CD14-positive monocyte (primary cell): ENCODE data around the gene CHRM2. TPM values are rescaled to one million over a fixed set of nuclear protein-coding genes. Genes with fewer than 3 reads are reported as not detected.

Experiments
- DNase-seq, 3 donors: peaks; one replicate each; pipeline ENCODE4 v3.0.0-alpha.2; 2011 to 2022
- H2AFZ ChIP-seq: 2 replicates; pipeline ENCODE4 v1.6.0; 2012; ENCODE audit warnings: mild to moderate bottlenecking, low read depth, low read length, inconsistent platforms; ENCODE audit not compliant: insufficient read depth, poor library complexity, severe bottlenecking
- H3K27ac ChIP-seq, 2 donors: 1 replicate in 1 of 2; 2 replicates in 1 of 2; pipeline ENCODE4 v1.5.1; 2012 to 2013; ENCODE audit warnings: low read length in 2 of 2, control low read depth in 1 of 2, inconsistent platforms in 1 of 2, low read depth in 1 of 2, mild to moderate bottlenecking in 1 of 2
- H3K27me3 ChIP-seq, 2 donors: one replicate each; pipeline versions ENCODE4 v1.6.0 to v1.6.1; 2011 to 2013; ENCODE audit warnings: low read length in 2 of 2; ENCODE audit not compliant: control insufficient read depth in 2 of 2, insufficient read depth in 2 of 2
- H3K36me3 ChIP-seq, 2 donors: replicated peaks in 1 of 2; 1 replicate in 1 of 2; 2 replicates in 1 of 2; pipeline versions ENCODE4 v1.5.1 to v1.6.1; 2012 to 2013; ENCODE audit warnings: low read length in 2 of 2, control low read depth in 1 of 2, inconsistent platforms in 1 of 2, mild to moderate bottlenecking in 1 of 2; ENCODE audit not compliant: insufficient read depth in 2 of 2, control insufficient read depth in 1 of 2
- H3K4me1 ChIP-seq, 2 donors: 1 replicate in 1 of 2; 2 replicates in 1 of 2; pipeline versions ENCODE4 v1.5.1 to v1.6.1; 2012 to 2013; ENCODE audit warnings: low read length in 2 of 2, control low read depth in 1 of 2, inconsistent platforms in 1 of 2, mild to moderate bottlenecking in 1 of 2, moderate library complexity in 1 of 2; ENCODE audit not compliant: insufficient read depth in 2 of 2, control insufficient read depth in 1 of 2
- H3K4me2 ChIP-seq: replicated peaks from 2 replicates; pipeline ENCODE3; 2012; ENCODE audit warnings: low read length, moderate library complexity, mild to moderate bottlenecking; ENCODE audit not compliant: poor library complexity, severe bottlenecking; ENCODE audit errors: extremely low read depth
- H3K4me3 ChIP-seq, 3 experiments: fragments of 200-600 bp in 1 of 3; sonication (generic) in 1 of 3; replicated peaks in 1 of 3; 1 replicate in 2 of 3; 2 replicates in 1 of 3; pipeline ENCODE4 v1.5.1; 2011 to 2013; ENCODE audit warnings: low read length in 3 of 3, mild to moderate bottlenecking in 3 of 3, control low read depth in 2 of 3, low read depth in 2 of 3, inconsistent platforms in 1 of 3, moderate library complexity in 1 of 3
- H3K79me2 ChIP-seq: 2 replicates; pipeline ENCODE4 v1.6.0; 2012; ENCODE audit warnings: mild to moderate bottlenecking, control low read depth, inconsistent platforms, low read length, moderate library complexity; ENCODE audit not compliant: insufficient read depth
- H3K9ac ChIP-seq: 2 replicates; pipeline ENCODE4 v1.6.0; 2017; ENCODE audit warnings: low read length, mild to moderate bottlenecking; ENCODE audit not compliant: insufficient read depth, poor library complexity, severe bottlenecking
- H3K9me3 ChIP-seq, 2 donors: replicated peaks in 1 of 2; 1 replicate in 1 of 2; 2 replicates in 1 of 2; pipeline versions ENCODE4 v1.5.1 to v1.6.1; 2012 to 2013; ENCODE audit warnings: low read length in 2 of 2, control low read depth in 1 of 2; ENCODE audit not compliant: control insufficient read depth in 1 of 2, insufficient read depth in 1 of 2
- H4K20me1 ChIP-seq: 2 replicates; pipeline ENCODE4 v1.6.0; 2012; ENCODE audit warnings: mild to moderate bottlenecking, low read length, control low read depth, moderate library complexity; ENCODE audit not compliant: insufficient read depth
- H3K27ac Mint-ChIP-seq, 7 donors: one replicate each; pipeline ENCODE4 v1.8.0; 2020; ENCODE audit warnings: mild to moderate bottlenecking in 7 of 7, mixed read lengths in 7 of 7, moderate library complexity in 6 of 7, inconsistent platforms in 2 of 7
- H3K27me3 Mint-ChIP-seq, 3 donors: one replicate each; pipeline ENCODE4 v1.8.0; 2021 to 2022; ENCODE audit warnings: low read depth in 3 of 3, mild to moderate bottlenecking in 3 of 3, mixed read lengths in 3 of 3, moderate library complexity in 3 of 3, inconsistent platforms in 1 of 3
- H3K36me3 Mint-ChIP-seq, 2 donors: one replicate each; pipeline ENCODE4 v1.8.0; 2020; ENCODE audit warnings: mixed read lengths in 2 of 2, inconsistent platforms in 1 of 2, mild to moderate bottlenecking in 1 of 2
- H3K4me1 Mint-ChIP-seq: one replicate; pipeline ENCODE4 v1.8.0; 2020; ENCODE audit warnings: mild to moderate bottlenecking, mixed read lengths
- H3K4me3 Mint-ChIP-seq, 2 donors: one replicate each; pipeline ENCODE4 v1.8.0; 2020; ENCODE audit warnings: mild to moderate bottlenecking in 2 of 2, mixed read lengths in 2 of 2, moderate library complexity in 1 of 2
- H3K9me3 Mint-ChIP-seq, 7 donors: one replicate each; pipeline ENCODE4 v1.8.0; 2020 to 2022; ENCODE audit warnings: mixed read lengths in 7 of 7, mild to moderate bottlenecking in 6 of 7, moderate library complexity in 6 of 7, inconsistent platforms in 2 of 7
- WGBS: methylation state at CpG from one replicate; pipeline ENCODE4 v1.1.5; 2013; ENCODE audit warnings: missing lambda C conversion rate; ENCODE audit not compliant: insufficient coverage; 5-methylcytosine and 5-hydroxymethylcytosine counted together
- intact Hi-C, 2 donors: fragments of 100-400 bp; cut with micrococcal nuclease; formaldehyde crosslinking; loops; one replicate each; pipeline versions ENCODE4 v1.15.0 to v1.15.1; 2023
- polyA plus RNA-seq, 3 donors: library from polyadenylated mRNA; depleted of rRNA in 1 of 3; unstranded in 2 of 3; stranded (reverse) in 1 of 3; fragments of 300-500 nt in 2 of 3; fragments of >200 nt in 1 of 3; fragmentation: Illumina TruSeq in 2 of 3; gene quantifications; 1 replicate in 2 of 3; 2 replicates in 1 of 3; pipeline ENCODE4 v1.2.3, GENCODE V29; 2012 to 2021
- TF ChIP-seq, protein P1 (sequence below): fragments of 200-600 bp; IDR thresholded peaks from one replicate; pipeline ENCODE4 v1.8.0; 2022; ENCODE audit warnings: antibody characterized with exemption, mild to moderate bottlenecking

Gene CHRM2
- polyA plus RNA-seq, 3 donors = not detected

- H3K27ac Mint-ChIP-seq = no peak overlapping the region
Observed at GRCh38 chr7:136925044-136925443, 56.6 kb downstream of the CHRM2 start.

GRCh38 chr7:136925556-136925955, 57.1 kb downstream of the CHRM2 start:
- Histone ChIP-seq H3K9me3 (no peaks in the 10 kb centered on the region), H2AFZ (no peak overlapping the region), H3K4me1 (no peaks in the 10 kb centered on the region), H3K79me2 (no peaks in the 10 kb centered on the region), H3K27ac (no peak overlapping the region), H3K36me3 (no peaks in the 10 kb centered on the region), H3K4me2 (no peak overlapping the region), H4K20me1 (no peaks in the 10 kb centered on the region), H3K4me3 (no peak overlapping the region), H3K27me3 (no peaks in the 10 kb centered on the region), H3K9ac (no peak overlapping the region)
- no peak overlapping the region for H3K4me3 Mint-ChIP-seq
- no peak for DNase-seq
- no peaks in the 10 kb centered on the region for H3K36me3 Mint-ChIP-seq
- H3K27ac Mint-ChIP-seq = no peak overlapping the region
- intact Hi-C loops = no loop called here
- no peaks in the 10 kb centered on the region for H3K27me3 Mint-ChIP-seq
- TF ChIP-seq, protein P1, sequence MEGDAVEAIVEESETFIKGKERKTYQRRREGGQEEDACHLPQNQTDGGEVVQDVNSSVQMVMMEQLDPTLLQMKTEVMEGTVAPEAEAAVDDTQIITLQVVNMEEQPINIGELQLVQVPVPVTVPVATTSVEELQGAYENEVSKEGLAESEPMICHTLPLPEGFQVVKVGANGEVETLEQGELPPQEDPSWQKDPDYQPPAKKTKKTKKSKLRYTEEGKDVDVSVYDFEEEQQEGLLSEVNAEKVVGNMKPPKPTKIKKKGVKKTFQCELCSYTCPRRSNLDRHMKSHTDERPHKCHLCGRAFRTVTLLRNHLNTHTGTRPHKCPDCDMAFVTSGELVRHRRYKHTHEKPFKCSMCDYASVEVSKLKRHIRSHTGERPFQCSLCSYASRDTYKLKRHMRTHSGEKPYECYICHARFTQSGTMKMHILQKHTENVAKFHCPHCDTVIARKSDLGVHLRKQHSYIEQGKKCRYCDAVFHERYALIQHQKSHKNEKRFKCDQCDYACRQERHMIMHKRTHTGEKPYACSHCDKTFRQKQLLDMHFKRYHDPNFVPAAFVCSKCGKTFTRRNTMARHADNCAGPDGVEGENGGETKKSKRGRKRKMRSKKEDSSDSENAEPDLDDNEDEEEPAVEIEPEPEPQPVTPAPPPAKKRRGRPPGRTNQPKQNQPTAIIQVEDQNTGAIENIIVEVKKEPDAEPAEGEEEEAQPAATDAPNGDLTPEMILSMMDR = no peak
- peaks cover 0 to 3% (median 0%) of the 10 kb centered on the region in 7 donors for H3K9me3 Mint-ChIP-seq
- H3K4me1 Mint-ChIP-seq = no peaks in the 10 kb centered on the region

More at GRCh38 chr7:136925044-136925443, 56.6 kb downstream of the CHRM2 start:
- H2AFZ ChIP-seq = no peak overlapping the region
- H3K79me2 ChIP-seq = no peaks in the 10 kb centered on the region
- H3K4me1 ChIP-seq = no peaks in the 10 kb centered on the region
- intact Hi-C loops = no loop called here
- no peaks in the 10 kb centered on the region for H3K27me3 ChIP-seq
- no peak overlapping the region for H3K4me2 ChIP-seq
- no peaks in the 10 kb centered on the region for H3K36me3 ChIP-seq
- H3K4me3 ChIP-seq = no peak overlapping the region
- DNase-seq = no peak
- Mint-ChIP-seq H3K9me3 (peaks cover 0 to 3% (median 0%) of the 10 kb centered on the region in 7 donors), H3K27me3 (no peaks in the 10 kb centered on the region), H3K4me1 (no peaks in the 10 kb centered on the region), H3K4me3 (no peak overlapping the region), H3K36me3 (no peaks in the 10 kb centered on the region)
- H3K9me3 ChIP-seq = no peaks in the 10 kb centered on the region
- no peak overlapping the region for H3K9ac ChIP-seq
- H4K20me1 ChIP-seq = no peaks in the 10 kb centered on the region
- no peak overlapping the region for H3K27ac ChIP-seq
- TF ChIP-seq, protein P1 = no peak
- no CpG with 5 or more reads among the region's 3 CpGs for WGBS
